BJ (cell line): ENCODE measurements around the gene NOPCHAP1. TPM values are rescaled to one million over a fixed set of nuclear protein-coding genes. Genes with fewer than 3 reads are reported as not detected.
A peak's percentile ranks its signal among the peaks of the same experiment; 100 is the strongest.

Experiments
- CTCF ChIA-PET: fragments of 350-600 bp; formaldehyde crosslinking; extraction: SDS; loops from one replicate; lab custom pipeline; 2021; ENCODE audit warnings: antibody characterized with exemption, inconsistent platforms; lab: Yijun Ruan, JAX
- POLR2A ChIA-PET: fragments of 300-600 bp; sonication (Branson Sonifier 250); formaldehyde crosslinking; extraction: SDS; loops from one replicate; lab custom pipeline; 2021; ENCODE audit warnings: antibody characterized with exemption; lab: Charles Lee
- DNase-seq: peaks from one replicate; pipeline ENCODE4 v3.0.0-alpha.2; 2011; ENCODE audit warnings: low read depth
- H3K27me3 ChIP-seq: 2 replicates; pipeline ENCODE4 v1.6.0; 2011; ENCODE audit warnings: low read length; ENCODE audit not compliant: control insufficient read depth, insufficient read depth
- H3K36me3 ChIP-seq: 2 replicates; pipeline ENCODE4 v1.5.1; 2011; ENCODE audit warnings: low read length; ENCODE audit not compliant: control insufficient read depth, insufficient read depth
- H3K4me3 ChIP-seq: 2 replicates; pipeline ENCODE4 v1.5.1; 2011; ENCODE audit warnings: low read depth, mild to moderate bottlenecking, control low read depth, low read length
- CTCF ChIP-seq: IDR thresholded peaks from 2 replicates; pipeline ENCODE4 v1.5.1; 2011; ENCODE audit warnings: low read depth, mild to moderate bottlenecking, control low read depth, inconsistent platforms, low read length, moderate library complexity; ENCODE audit not compliant: insufficient read depth
- polyA plus RNA-seq: library from polyadenylated mRNA; depleted of rRNA; stranded (reverse); fragments of >200 nt; gene quantifications from 2 replicates; pipeline ENCODE4 v1.2.3, GENCODE V29; 2011

NOPCHAP1 gene
- polyA plus RNA-seq, 1 experiment = 3.8 TPM

GRCh38 chr12:105018776-105019175 lies 32.7 kb downstream of the NOPCHAP1 start:
- TF ChIP-seq CTCF = no peak
- ChIA-PET CTCF (no interaction called here), POLR2A (no interaction called here)
- no peak for DNase-seq
- peaks cover 19% of the 10 kb centered on the region for H3K36me3 ChIP-seq
- H3K4me3 ChIP-seq = no peak overlapping the region
- H3K27me3 ChIP-seq = no peaks in the 10 kb centered on the region

GRCh38 chr12:105020241-105020962 lies 34.3 kb downstream of the NOPCHAP1 start:
- DNase-seq = no peak
- no peak for TF ChIP-seq CTCF
- POLR2A ChIA-PET = no interaction called here
- CTCF ChIA-PET = no interaction called here
- no peaks in the 10 kb centered on the region for H3K27me3 ChIP-seq
- peaks cover 25% of the 10 kb centered on the region for H3K36me3 ChIP-seq
- H3K4me3 ChIP-seq = no peak overlapping the region

- ChIA-PET CTCF (interaction anchor here (2.3 kb wide), 1 partner anchor 10 kb away, joined by 7 read pairs; no protein-coding TSS in a partner anchor), POLR2A (no interaction called here)
- Histone ChIP-seq H3K36me3 (peaks cover 29% of the 10 kb centered on the region), H3K4me3 (no peak overlapping the region), H3K27me3 (no peaks in the 10 kb centered on the region)
- no peak for DNase-seq
- TF ChIP-seq CTCF = no peak
These were observed 38.8 kb downstream of the NOPCHAP1 start for GRCh38 chr12:105024928-105025327.

GRCh38 chr12:105025890-105026289 lies 39.8 kb downstream of the NOPCHAP1 start:
- POLR2A ChIA-PET = no interaction called here
- Histone ChIP-seq H3K27me3 (no peaks in the 10 kb centered on the region), H3K4me3 (no peak overlapping the region), H3K36me3 (peaks cover 25% of the 10 kb centered on the region)
- no peak for TF ChIP-seq CTCF
- CTCF ChIA-PET = interaction anchor here (1.1 kb wide), 1 partner anchor 74 kb away, joined by 3 read pairs; no protein-coding TSS in a partner anchor
- DNase-seq = peak; percentile 66

GRCh38 chr12:105026411-105026810 lies 40.3 kb downstream of the NOPCHAP1 start:
- no peak overlapping the region for H3K4me3 ChIP-seq
- no peak for DNase-seq
- POLR2A ChIA-PET = no interaction called here
- TF ChIP-seq CTCF = no peak
- CTCF ChIA-PET = interaction anchor here (1.1 kb wide), 1 partner anchor 74 kb away, joined by 3 read pairs; no protein-coding TSS in a partner anchor
- peaks cover 26% of the 10 kb centered on the region for H3K36me3 ChIP-seq
- H3K27me3 ChIP-seq = no peaks in the 10 kb centered on the region
